SKM-1 (cell line): ENCODE measurements around the gene TUBB4A.

ENCODE experiments used
- DNase-seq: peaks from one replicate; lab custom pipeline; 2025; ENCODE audit not compliant: unreplicated experiment; lab: John Stamatoyannopoulos, UW

TUBB4A gene

DNA sequence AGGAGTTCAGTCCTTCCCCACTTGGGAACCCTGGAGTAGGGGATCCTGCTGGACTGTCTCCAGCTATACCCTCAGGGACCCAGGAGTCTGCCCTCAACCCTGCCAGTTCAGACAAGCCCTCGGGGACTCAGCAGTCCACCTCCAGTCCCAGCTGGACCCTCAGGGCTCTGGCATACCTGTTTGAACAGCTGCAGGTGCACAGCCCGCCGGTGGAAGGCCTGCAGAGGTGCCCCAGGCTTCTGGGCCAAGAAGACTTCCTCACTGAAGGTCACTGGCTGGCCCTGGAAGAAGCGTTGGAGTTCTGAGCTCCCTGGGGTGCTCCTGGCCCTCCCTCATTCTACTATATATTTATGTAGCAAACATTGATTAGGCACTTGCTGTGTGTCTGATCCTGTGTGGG is 29.4 kb downstream of the TUBB4A start:
- DNase-seq = no peak

DNA sequence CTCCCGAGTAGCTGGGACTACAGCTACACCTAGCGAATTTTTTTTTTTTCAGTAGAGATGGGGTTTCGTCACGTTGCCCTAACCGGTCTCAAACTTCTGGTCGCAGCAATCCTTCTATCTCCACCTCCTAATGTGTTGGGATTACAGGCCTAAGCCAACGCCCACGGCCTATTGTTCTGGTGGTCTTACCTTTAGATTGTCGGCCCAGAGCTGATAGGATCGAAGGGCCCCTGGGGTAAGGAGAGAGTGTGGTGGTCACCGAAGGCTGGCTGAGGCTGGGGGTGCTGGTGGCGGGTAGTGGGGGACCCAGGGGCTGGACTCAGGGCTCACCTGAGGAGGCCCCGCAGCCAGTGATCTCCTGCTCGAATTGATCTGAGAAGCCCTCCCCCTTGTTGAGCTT is 31.0 kb downstream of the TUBB4A start:
- no peak for DNase-seq

DNA sequence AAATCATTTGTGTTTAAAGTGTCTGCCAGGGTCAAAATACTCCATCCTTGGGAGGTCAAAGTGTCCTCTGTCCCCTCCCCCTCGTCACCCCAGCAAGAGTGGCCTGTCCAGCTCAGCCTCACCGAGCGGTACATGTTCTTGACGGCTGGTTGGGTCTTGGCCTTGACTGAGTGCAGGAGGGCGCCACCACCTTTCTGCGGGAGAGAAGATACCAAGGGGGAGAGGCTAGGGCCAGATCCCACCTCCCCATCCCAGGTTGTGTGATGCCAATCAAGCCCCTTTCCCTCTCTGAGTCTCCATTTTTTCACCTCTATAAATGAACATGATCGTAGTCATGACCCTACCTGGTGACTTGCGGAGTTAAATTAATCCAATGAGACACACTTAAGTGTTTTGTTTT is 31.9 kb downstream of the TUBB4A start:
- no peak for DNase-seq

DNA sequence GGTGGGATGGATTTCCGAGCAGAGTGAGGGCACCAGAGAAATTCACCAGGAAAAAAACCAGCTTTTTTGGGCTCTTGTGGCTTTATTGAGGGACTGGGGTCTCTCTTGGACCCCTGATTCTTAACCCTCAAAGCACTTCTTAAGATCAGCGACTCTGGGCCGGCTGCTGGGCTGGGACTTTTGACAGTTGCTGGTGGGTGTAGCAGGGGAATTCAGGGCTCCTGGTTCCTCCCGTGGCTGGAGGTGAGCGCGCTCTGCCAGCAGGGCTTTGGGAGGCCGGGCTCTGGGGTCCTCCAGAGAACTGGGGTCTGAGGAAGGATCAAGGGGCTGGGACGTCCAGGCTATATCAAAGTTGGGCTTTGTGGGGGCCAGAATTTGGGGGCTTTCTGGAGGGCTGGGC is 34.7 kb downstream of the TUBB4A start:
- DNase-seq = no peak

DNA sequence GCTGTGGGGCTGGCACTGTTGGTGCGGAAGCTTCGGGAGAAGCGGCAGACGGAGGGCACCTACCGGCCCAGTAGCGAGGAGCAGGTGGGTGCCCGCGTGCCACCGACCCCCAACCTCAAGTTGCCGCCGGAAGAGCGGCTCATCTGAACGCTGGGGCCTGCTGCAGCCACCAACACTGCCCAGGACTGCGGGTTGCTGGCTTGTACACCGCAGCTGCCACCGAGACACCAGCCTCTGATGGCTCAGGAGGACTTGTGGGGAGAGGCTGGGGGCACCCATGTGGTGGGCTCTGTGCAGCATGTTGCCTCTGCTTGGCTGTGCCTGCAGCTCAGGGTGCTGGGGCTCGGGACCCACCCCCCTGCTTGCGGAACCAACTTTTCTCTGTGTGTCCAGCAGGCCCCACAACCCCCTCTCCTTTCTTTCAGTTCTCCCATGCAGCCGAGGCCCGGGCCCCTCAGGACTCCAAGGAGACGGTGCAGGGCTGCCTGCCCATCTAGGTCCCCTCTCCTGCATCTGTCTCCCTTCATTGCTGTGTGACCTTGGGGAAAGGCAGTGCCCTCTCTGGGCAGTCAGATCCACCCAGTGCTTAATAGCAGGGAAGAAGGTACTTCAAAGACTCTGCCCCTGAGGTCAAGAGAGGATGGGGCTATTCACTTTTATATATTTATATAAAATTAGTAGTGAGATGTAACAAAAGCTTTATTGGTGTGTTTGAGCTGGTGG is 35.4 kb downstream of the TUBB4A start:
- DNase-seq = no peak

DNA sequence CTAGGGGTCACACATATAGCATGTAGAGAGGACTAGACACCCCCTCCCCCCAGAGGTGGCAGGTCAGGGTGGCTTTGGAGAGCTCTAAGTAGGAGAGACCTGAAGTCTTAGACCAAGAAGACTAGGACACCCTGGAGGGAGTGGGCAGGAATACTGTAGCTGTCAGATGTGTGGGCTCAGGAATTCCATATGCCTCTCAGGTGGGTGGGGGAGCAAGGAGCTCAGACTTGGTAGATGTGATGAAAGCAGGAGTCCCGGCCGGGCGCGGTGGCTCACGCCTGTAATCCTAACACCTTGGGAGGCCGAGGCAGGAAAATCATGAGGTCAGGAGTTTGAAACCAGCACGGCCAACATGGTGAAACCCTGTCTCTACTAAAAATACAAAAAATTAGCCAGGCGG is 36.4 kb downstream of the TUBB4A start:
- no peak for DNase-seq

DNA sequence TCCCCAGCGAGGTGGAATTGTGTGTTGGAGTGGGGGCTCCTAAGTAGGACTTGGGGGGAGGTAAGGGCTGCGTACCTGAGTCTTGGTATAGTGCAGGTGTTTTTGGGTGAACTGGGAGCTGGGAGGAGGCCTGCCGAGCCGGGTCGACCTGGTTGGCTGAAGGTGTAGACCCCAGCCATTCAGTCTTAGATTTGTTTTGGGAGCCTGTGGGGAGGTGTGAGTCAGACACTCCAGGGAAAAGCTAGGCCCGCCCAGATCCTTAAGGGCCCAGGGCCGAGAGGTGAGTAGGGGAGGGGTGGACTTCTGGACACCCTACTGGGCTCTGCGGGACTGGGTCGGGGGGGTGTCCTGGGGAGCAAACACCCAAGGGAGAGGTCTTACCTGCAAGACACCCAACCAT is 37.1 kb downstream of the TUBB4A start:
- no peak for DNase-seq

DNA sequence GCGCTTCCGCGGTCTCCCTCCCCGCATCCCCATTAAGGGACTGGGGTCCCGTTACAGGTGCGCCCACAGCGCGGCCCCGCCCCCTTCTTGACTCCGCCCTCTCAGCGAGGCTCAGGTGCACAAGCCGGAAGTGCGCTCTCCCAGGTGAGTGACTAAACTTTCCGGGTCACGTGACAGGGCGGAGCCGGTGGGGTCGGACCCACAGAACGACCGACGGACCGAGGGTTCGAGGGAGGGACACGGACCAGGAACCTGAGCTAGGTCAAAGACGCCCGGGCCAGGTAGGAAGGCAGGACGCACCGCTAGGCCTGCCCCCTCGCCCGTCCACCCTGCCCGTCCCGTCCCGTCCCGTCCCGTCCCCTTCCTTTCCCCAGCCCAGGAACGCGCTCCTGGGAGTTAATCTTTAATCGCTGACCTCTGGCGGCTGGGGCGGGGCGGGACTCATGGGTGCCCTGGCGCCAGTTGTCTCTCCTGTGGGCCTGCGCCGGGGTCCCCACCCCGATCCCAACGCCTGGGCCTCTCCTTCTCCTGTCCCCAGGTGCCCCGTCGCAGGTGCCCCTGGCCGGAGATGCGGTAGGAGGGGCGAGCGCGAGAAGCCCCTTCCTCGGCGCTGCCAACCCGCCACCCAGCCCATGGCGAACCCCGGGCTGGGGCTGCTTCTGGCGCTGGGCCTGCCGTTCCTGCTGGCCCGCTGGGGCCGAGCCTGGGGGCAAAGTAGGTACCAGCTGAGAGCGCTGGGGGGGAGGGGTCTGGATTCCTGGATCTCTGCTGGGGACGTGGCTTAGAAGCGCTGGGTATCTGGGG is 37.8 kb downstream of the TUBB4A start, which contains the start of gene CRB3:
Gene CRB3 (plus strand): TSS at position 202 of the 804 bp plus-strand sequence. CDS start 431 bp downstream, at position 633.
- no peak for DNase-seq

DNA sequence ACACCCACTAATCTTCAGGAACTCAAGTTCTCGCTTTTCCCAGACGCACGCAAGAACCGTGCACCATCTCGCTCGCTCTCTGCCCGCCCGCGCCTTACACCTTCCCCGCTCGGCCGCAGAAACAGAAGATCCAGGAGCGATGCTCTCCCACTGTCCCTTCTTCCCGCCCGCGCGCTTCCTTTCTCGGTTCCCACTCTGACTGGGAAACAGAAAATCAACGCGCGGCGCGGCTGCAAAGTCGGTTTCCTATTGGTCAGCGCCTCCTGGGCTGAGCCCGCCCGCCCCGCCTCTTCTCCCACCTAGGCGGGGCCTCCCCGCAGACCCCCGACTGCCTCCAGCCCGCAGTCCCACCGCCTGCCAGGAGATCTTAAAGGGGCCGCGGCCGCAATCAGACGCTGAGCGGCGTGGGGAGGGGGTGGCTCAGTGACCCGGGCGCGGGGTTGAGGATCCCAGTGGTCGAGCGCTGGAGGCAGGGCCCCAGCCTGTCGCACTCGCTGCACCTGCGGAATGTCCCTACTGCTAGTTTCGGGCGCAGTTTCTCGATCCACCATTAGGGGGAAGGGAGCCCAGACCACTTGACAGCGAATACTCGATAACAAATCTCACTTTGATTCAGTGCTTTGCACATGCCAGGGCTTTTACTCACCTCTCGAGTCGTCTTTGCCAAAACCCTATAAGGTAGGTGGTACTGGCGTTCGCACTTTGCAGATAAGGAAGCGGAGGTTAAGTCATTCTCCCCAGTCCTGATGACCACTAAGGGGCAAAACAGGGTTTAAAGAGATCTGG is 41.8 kb downstream of the TUBB4A start:
- DNase-seq = peak; percentile 98

DNA sequence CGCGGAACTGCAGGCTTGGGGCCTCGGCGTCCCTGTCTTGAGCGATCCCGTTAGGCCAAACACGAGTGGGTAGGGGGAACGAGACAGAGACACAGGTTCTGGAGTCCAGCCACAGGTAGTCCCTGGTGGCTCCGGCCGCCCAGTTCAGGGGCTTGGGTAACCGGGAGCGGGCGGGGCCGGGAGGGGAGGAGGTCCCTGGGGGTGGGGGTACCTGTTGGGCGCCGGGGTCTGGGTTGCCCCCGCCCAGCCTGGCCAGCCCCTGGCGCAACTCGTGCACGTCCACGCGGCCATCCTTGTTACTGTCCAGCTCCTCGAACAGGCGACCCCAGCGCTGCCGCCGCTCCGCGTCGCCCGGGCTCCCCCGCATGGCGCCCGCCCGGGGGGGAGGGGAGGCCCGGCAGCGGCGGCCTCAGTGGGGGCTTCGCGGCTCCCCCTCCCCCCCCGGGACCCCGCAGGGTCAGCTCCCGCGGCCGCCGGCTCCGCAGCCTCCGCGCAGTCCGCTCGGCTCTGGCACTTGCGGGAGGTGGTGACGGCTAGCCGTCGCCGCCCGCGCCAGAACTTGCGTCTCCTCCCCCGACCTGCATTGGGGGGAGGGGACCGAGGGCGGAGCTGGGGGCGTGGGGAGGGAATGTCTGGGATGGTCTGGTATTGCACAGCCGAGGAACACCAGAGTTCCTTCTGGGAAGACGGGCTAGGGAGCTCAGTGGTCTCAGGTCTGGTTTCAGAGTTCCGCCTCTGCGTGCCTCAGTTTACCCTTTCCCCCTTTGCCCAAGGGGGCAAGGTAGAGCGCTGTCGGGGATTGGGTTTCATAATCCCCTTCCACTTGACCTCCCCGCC is 42.6 kb downstream of the TUBB4A start, which contains the start of gene SLC25A23:
Gene SLC25A23 (minus strand): TSS at position 531 of the 837 bp plus-strand sequence. CDS start 164 bp downstream, at position 367.
- peak; percentile 60 for DNase-seq

DNA sequence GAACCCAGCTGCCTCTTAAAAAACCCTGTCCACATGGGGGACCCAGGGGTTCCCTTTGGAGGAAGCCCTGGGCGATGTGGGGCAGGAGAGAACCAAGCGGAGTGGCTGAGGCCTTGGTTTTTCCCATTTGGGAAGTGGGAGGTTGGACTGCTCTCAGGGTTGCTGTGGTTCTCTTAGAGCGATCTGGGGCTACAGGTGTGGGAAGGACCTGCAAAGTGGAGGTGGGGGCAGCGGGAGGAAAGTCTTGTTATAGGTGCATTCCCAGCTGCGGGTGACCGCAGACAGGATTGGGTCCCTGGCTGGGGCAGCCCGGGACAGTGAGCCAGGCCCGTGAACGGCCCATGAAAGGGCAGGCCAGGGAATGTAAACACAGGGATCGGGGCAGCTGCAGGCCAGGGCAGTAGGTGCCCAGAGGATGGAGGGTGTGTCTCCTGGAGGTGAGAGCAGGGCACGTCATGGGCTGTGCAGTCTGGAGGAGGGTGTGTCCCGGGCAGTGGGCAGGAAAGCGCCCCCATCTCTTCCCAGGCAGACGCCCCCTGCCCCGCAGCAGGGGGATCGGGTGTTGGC is 43.3 kb downstream of the TUBB4A start:
- DNase-seq = no peak

DNA sequence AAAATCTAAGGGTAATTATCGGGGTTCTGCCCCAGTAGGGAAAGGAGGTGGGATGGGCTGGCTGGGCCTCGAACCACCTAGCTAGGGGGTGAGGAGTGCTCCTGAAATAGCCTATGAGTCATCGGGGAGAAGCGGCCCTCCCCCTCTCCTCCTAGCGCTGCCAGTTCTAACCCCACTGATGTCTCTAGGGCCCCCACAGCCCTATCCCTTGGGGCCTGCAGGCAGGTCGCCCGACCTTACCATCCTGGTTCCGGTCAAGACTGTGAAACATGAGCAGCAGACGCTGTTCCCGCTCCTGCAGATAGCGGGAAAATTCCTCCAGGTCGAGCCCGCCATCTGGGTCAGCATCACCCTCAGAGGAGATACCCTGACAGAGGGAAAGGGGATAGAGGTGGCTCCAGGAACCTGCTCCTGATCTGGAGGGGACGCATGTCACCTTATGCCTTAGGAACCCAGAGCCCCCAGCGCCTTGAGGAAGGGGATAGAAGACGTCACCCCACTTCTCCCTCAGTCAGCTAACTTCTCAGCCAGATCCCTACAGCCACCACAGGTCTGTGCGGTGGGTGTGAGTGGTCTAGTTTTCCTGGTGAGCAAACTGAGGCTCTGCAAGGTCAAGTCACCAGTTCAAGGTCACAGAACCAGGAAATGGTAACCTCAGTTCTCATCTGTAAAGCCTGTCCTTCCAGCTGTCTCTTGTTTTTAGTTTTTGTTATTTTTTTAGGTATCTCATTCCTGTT is 44.0 kb downstream of the TUBB4A start:
- DNase-seq = no peak

DNA sequence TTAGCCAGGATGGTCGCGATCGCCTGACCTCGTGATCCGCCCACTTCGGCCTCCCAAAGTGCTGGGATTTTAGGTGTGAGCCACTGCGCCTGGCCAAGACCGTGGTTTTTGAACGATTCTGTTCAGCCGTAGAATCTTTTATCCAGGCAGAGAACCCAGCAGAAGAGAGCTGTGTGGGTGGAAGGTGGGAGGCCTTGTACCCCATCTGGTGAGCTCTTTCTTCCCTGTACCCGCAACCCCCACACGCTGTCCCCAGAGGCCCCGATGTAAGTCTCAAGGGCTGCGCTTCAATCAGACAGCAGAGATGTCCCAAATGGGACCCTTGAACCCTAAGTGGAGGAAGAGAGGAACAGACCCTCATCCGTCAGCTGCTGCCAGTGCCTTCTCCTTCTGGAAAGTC is 46.2 kb downstream of the TUBB4A start:
- no peak for DNase-seq

DNA sequence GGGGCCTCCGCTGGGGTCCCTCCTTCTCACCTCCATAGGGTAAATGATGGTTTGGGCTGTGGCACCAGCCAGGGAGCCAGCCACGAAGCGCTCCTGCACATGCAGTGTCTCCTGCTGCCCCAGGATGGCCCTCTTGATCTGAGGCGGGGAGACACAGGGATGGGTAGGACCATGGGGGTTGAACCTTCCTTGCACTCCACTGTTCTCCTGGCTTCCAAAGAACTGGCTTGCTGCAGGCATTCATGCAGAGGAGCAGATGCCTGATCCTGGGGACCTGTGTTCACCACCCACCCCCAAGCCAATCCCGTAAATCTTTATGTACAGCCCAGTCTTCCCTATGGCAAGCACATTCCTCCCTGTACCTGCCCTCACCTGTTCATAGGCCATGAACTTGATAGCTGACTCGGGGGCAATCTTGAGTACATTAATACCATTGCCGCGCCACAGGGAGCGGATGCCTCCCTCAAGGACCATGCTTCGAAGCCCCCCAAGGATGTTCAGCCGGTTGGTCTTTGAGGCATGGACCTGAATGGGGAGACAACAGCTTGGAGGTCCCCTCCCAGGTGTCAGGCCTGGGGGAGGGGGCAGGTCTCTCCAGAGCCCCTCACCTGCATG is 48.1 kb downstream of the TUBB4A start:
- DNase-seq = no peak

DNA sequence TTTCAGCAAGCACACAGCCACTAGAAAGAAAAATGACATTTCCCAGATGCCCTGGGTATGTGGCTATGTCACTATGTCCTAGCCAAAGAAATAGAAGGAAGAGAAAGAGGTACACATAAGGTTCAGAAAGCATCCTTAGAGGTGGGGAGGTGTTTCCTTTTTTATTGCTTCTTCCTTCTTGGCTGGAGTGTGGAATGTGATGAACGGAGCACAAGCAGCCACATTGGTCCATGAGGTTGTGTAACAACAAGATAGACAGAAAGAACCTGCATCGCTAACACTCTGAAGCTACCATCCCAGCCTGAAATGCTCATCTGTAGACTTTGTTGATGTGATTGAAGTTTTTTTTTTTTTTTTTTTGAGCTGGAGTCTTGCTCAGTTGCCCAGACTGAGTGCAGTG is 49.2 kb downstream of the TUBB4A start:
- no peak for DNase-seq

DNA sequence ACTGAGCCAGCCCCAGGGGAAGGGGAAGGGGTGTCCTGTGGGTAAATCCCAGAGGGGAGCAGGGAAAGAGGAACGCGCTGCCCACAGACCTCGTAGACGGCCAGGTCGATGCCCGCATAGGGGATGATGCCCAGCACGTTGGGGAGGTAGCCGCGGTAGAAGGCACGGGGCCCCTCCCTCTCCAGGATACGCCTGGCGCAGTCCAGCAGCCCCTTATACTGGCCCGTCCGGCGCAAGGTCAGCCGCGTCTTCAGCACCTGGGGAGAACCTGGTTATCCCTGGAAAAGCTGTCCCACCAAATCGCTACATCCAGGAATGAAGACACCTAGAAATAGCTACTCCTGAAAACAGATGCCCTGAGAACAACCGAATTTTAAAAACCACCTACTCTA is 49.9 kb downstream of the TUBB4A start:
- no peak for DNase-seq

DNA sequence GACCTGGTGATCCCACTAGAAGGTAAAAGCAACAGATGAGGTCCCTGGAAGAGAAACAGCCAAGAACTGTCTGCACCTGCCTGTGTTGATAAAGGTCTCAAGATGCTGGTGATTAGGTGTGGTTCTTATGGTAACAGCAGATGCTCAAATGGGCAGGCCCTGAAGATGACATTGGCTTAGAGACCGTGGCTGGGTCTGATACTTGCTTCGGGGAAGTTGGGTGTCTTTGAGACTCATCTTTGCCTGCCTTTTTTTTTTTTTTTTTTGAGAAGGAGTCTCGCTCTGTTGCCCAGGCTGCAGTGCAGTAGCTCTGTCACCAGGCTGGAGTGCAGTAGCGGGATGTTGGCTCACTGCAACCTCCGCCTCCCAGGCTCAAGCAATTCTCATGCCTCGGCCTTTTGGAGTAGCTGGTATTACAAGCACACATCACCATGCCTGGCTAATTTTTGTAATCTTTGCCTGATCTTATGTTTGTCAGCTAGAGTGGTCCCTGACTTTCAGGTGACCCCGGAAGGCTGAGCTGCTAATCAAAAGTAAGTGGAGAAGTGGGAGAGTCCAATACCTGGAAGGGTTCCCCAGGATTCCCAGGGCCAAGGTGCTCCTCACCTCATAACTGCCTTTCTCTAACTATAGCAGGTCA is 50.4 kb downstream of the TUBB4A start:
- DNase-seq = no peak

DNA sequence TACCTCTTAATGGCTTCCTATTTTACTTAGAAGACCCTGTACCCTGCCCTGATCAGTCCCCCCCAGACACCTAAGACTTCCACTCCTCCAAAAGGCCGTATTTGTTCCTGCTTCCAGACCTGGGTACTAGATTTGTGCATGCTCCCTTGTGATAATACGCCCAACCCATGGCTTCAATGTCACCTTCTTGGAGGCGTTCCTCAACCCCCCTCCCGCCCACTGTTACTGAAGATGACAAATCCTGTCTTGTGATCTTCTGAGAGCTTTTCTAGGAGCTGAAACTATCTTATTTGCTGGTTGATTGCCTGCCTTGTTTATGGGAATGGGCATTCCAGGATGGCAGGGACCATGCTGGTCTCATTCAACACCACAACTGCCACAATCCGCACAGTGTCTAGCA is 51.9 kb downstream of the TUBB4A start:
- DNase-seq = no peak

DNA sequence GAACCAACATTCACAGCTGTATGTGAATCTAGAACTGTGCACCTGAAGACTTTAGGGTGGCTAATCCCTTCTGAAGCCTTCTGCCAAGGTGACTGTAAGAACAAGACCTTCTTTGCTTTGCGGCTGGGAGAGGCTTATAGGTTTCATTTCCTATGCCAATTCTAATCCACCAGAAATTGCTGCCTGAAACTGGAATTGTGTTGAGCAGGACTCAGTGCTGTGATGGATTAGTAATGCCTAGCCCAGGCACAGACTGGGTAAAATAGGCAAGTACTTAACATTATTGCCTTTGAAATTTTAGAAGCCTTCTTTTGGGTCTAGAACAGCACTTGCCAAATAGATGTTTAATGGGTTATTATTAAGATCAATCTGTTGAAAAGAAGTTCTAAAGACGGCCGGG is 54.1 kb downstream of the TUBB4A start:
- no peak for DNase-seq
